NCI-H460 (cell line): ENCODE measurements around the gene FBXL4. TPM values are rescaled to one million over a fixed set of nuclear protein-coding genes. Genes with fewer than 3 reads are reported as not detected.

Experiments used
- DNase-seq: peaks from one replicate; pipeline ENCODE4 v3.0.0-alpha.2; 2016; ENCODE audit warnings: low read depth; ENCODE audit errors: extremely low read depth
- total RNA-seq: library from RNA; depleted of rRNA; stranded (reverse); fragments of >200 nt; shearing (Covaris generic); gene quantifications from 2 replicates; pipeline ENCODE4 v1.2.3, GENCODE V29; 2014

The FBXL4 gene
- total RNA-seq, 1 experiment from 2014 or later, result 15.4 TPM

GRCh38 chr6:98840996-98841513, 106.7 kb downstream of the FBXL4 start:
- no peak for DNase-seq

- no peak for DNase-seq
Measured at GRCh38 chr6:98840385-98840784, 107.4 kb downstream of the FBXL4 start.

GRCh38 chr6:98839781-98840361, 107.9 kb downstream of the FBXL4 start:
- no peak for DNase-seq

GRCh38 chr6:98838975-98839374, 108.8 kb downstream of the FBXL4 start:
- no peak for DNase-seq

- no peak for DNase-seq
Measured at GRCh38 chr6:98838032-98838431, 109.7 kb downstream of the FBXL4 start.

GRCh38 chr6:98836962-98837944, 110.5 kb downstream of the FBXL4 start:
- DNase-seq, result no peak

- no peak for DNase-seq
Measured at GRCh38 chr6:98836025-98836961, 111.5 kb downstream of the FBXL4 start.

GRCh38 chr6:98835149-98836024, 112.4 kb downstream of the FBXL4 start:
- no peak for DNase-seq

- peak; percentile 69 for DNase-seq
Measured at GRCh38 chr6:98834060-98835031, 113.4 kb downstream of the FBXL4 start, which contains the start of gene POU3F2. Gene POU3F2, plus strand, starts transcription at chr6:98834574. Its CDS starts 300 bp downstream, at chr6:98834874.

- DNase-seq, result no peak
Measured at GRCh38 chr6:98833307-98834059, 114.3 kb downstream of the FBXL4 start.

- DNase-seq, result no peak
Measured at GRCh38 chr6:98833057-98833306, 114.8 kb downstream of the FBXL4 start.

GRCh38 chr6:98832284-98833056, 115.3 kb downstream of the FBXL4 start:
- no peak for DNase-seq

GRCh38 chr6:98831959-98832283, 115.8 kb downstream of the FBXL4 start:
- no peak for DNase-seq

- no peak for DNase-seq
Measured at GRCh38 chr6:98831057-98831958, 116.4 kb downstream of the FBXL4 start.

- DNase-seq, result no peak
Measured at GRCh38 chr6:98830146-98830545, 117.6 kb downstream of the FBXL4 start.

GRCh38 chr6:98828941-98829411, 118.8 kb downstream of the FBXL4 start:
- DNase-seq, result no peak
